ENCODE measurements around the gene ONECUT1.

The ONECUT1 gene

DNA sequence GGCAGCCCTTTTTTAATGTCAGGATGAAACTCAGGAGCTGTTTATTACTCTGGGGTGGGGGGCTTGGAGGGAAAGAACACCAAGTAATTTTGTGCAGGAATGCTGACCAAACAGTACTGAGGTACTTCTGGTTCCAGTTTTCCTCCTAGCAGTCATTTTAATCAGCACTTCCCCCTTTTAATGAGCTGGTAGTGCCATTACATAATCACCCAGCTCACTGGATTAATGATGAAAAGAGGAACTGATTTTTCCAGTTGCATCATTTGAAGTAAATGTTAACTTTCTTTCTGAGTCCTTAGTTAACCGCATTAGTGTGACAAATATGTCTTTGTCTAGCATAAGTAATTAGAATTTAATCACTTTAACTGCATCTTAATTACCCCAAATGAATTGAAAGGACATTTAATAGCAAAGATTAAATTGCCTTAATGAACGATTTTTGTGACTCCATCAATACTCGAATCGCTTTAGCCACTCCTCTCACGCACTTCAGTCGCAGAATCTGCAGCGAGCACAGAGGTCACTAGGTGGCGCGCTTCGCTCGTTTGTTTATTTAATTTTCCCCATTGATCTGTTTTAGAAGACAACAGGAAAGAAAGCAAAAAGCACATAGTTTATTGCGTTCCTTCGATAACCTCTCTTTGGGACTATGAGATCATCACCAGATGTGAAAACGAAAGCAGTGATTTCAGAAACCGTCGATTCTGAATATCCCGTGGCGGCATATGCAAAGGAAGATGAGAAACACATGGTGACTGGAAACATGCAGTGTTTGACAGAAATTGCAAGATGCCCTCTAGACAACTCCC lies 9.8 kb downstream of the ONECUT1 start:
- peak; percentile 55 to 70 for DNase-seq

DNA sequence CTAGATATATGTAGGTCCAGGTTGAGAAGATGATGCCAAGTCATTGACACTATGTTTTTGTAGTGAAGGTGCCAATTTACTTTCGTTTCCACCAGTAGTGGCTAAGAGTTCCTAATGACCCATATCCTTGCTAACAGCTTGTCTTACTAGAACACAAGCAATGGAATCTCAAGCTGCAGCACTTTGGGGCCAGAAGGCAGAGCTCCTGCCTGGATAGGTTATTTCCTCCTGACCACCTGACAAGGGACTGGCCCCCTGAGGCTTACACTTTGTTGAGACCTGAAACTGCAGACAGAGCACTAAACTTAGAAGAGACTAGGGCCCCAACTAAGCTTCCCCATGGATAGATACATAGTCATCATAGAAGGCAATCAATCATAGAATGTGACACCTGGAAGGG lies 11.7 kb downstream of the ONECUT1 start:
- DNase-seq = no peak

DNA sequence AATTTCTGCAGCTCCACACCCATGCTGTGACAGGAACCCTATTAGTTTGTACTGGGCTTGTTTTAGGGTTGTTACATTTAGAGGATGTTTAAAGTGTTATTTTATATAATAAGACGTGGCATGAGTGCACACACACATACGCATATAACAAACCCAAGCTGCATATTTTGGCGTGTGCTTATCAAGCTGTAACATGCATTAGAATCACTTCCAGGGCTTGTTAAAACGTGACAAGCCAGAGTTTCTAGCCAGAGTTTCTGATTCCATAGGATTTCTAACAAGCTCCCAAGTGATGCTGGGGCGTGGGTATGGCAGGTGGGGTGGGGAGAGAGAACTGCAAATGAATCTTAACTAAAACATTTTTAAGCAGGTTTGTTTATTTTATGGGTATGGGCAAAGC lies 17.4 kb downstream of the ONECUT1 start:
- DNase-seq = no peak

DNA sequence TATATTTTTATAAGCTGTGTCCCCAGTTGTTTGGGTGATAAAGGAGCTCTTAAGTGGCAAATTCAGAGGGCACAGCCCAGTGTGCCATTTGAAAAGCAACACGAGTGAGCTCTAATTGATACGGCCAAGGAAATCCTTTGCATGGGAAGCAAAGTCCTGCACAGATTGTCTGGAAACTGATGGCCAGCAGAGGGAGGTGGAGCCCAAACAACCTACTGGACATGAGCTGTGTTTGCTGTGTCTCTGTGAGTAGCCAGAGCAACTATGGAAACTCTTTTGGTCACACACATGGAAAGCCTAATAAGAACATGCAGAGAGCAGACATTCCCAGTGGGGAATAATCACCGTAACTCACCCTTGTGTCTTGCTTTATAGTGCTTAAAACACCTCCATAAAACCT lies 24.4 kb downstream of the ONECUT1 start:
- no peak for DNase-seq

DNA sequence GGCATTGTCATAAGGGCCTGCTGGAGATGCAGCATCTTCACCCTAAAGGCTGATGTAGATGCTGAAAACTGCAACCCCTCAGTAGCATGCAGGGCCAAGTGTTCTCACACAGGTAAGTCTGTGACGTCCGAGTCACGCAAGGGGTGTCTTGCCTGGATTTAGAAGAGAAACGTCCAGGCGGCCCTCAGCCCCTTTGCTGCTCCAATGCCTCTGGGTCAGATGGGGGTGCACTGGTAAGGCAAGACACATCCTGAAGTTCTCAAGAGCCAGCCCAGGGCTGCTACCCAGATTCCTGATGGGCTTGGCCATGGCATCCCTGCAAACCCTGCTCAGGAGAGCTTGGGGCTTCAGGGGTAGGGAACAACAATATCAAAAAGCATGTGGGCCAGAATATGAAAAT lies 25.4 kb downstream of the ONECUT1 start:
- no peak for DNase-seq

DNA sequence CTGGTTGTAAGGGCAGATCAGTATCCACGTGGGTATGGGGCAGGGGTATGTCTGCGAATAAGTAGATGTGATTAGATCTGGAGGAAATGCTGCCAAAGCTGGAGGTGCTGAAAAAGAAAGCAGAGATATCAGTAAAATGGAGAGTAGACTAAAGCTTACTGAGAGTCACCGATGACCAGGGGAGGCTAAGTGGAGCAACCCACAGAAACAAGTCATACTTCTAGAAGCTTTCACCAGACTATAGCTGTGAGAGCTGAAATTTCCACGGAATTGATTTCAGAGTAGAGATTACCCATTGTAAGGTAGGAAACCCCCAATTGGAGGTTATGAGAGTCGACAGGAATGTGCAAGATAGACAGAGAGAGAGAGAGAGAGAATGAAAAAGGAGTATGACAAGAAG lies 27.5 kb downstream of the ONECUT1 start:
- DNase-seq = no peak

DNA sequence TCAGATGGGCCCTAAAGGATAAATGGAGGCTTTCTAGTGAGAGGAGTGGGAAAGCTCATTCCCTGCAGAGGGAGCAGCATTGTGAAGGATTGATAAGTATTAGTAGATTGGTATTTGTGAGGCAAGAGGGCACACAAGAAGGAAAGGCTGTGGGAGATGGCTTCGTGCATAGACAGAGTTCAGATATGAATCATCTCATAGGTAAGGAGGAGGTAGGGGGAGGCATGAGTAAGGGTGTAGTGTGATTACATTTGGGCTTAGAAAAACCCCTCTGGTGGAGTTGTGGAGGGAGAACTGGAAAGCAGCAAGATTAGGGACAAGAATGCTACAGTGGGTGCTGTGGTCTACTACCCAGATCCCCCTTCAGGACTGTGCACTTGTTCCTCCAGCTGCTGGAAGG lies 29.6 kb downstream of the ONECUT1 start:
- DNase-seq = no peak

DNA sequence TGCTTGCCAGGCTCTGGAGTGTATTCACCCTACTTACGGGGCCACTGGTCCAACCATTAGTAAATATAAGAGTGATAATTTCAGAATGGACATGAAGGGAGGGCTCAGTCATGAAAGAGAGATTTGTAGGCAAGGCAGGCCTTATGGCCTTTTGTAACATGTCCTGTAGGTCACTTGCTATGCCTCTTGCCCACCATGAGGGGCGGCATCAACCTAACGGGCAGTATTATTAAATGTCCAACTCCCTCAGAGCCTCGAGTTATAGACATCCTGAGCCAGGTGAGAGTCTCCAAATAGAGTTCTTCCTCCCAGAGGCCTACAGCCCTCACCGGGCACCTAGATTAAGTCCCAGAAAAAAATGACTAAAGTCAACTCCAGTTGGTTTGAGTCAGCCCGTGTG lies 30.2 kb downstream of the ONECUT1 start:
- no peak for DNase-seq

DNA sequence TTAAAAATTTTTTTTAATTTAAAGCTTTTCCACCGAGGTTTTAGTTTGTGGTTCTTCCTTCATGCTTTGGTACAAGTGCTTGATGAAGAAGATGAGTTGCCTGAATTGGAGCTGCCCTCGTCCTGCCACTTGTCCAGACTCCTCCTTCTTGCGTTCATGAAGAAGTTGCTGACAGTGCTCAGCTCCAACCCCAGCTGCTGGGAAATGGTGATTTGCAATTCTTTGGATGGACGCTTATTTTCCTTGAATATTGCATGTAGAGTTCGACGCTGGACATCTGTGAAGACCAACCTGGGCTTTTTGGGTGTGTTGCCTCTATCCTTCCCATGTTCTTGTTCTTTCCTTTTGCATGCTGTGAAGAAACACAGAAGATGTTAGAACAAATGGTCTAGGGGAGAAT lies 32.6 kb downstream of the ONECUT1 start:
- no peak for DNase-seq

DNA sequence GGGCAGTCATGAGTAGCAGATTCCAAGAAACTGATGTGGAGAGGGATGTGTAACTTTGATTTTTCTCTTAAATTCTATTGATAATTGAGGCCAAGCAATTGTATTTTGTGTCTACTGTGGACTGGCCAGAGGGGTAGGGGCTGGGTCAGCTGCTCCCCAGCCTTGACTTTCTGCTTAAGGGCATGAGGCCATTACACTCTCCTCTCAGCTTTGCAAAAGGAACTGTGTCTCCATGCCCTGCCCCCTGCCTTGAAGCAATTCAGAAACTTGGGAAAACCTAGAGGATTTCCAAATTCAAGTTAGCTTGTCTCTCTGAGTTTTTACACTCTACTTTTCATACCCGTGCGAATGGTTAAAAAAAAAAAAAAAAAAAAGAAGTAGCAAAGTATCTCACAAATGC lies 38.6 kb downstream of the ONECUT1 start:
- DNase-seq = no peak

DNA sequence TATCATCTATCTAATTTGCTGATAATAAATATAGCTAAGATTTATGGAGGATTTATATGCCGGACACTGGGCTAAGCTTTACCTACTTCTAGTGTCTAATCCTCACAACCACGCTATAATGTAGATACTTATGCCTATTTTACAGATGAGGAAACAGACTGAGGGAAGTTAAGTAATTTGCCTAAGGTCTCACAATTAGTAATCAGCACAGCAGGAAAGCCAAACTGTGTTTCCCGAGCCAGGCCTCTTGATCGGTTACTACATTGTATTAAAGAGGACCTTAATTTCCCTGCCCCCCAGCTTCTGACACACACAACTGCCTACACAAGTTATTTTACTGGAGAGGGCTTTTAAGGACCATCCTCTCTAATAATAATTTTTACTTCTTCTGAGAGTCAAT lies 40.9 kb downstream of the ONECUT1 start:
- DNase-seq = no peak

DNA sequence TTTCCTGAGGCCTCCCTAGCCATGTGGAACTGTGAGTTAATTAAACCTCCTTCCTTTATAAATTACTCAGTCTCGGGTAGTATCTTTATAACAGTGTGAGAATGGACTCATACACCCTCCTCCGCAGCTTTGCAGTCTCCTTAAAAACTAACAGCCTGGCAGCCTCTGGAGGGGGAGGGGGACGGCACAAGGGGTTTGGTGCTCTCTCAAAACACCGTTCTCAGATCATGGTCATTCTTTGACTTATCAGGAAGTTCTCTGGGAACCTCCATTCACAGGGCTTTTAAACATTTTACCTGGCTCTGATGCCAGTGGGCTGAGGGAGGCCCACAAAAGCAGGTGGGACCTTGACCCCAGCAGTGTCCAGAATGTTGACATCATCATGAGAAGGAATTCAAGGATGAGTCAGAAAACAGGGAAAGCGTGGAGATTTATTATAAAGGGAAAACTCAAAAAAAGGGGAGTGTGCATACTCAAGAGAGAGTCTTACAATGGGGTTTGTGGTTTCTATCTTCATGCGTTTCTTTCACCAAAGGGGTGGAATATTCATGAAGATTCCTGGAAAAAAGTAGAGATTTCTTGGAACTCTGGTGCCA lies 43.9 kb downstream of the ONECUT1 start:
- no peak for DNase-seq

DNA sequence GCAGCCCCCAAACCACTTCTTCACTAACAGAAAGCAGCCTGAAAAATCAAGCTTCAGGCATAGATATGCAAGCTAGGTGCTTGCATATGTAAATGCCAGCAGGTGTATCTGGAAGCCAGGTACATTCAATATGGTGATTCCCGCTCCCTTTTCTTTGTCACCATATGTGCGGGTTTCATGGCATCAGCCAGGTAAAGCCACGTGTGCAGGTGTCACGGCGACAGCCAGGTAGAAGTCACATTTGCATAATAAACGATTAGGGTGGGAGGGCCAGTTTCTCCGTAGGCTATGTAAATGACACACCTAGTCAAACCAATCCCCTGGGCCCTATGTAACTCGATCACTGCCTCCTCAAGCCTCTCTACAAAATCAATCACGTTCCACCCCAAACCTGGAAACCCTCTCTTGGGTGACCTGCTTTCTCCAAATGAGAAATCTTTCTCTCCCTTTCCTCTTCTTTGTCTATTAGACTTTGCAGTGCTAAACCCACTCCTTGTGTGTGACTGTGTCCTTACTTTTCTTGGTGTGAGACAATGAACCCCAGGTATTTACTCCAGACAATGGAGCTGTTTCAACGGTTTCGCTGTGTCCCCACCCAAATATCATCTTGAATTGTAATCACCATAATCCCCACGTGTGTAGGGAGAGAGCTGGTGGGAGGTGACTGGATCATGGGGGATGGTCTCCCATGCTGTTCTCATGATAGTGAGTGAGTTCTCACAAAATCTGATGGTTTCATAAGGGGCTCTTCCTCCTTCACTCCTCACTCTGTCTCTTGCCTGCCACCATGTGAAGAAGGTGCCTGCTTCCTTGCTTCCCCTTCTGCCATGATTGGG lies 44.6 kb downstream of the ONECUT1 start:
- DNase-seq = no peak

DNA sequence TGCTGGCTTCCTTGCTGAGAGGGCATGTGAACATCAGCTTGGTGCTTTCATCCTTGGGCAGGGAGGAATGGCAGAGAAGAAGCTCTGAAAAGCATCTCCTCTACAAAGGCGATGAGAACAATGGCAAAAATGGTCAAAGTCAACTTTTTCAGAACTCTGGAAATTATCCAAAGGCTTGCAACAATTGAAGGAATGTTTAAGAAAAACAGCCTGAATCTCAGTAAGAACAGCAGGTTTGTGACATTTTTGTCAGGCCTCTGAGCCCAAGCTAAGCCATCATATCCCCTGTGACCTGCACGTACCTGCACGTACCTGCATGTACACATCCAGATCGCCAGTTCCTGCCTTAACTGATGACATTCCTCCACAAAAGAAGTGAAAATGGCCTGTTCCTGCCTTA lies 51.8 kb downstream of the ONECUT1 start:
- DNase-seq = no peak

DNA sequence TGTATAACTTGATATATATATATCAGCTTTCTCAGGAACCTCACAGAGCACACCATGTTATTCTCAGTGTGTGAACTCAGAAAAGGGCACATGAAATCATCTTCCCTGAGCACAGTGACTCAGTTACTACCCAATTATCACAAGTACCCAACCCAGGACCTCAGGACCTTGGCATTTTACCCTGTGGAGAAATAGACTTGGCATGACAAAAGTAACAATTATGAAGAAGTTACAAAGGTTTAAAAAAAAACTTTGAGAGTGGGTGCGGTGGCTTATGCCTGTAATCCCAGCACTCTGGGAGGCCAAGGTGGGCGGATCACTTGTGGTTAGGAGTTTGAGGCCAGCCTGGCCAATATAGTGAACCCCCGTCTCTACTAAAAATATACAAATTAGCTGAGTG lies 52.4 kb downstream of the ONECUT1 start:
- no peak for DNase-seq

DNA sequence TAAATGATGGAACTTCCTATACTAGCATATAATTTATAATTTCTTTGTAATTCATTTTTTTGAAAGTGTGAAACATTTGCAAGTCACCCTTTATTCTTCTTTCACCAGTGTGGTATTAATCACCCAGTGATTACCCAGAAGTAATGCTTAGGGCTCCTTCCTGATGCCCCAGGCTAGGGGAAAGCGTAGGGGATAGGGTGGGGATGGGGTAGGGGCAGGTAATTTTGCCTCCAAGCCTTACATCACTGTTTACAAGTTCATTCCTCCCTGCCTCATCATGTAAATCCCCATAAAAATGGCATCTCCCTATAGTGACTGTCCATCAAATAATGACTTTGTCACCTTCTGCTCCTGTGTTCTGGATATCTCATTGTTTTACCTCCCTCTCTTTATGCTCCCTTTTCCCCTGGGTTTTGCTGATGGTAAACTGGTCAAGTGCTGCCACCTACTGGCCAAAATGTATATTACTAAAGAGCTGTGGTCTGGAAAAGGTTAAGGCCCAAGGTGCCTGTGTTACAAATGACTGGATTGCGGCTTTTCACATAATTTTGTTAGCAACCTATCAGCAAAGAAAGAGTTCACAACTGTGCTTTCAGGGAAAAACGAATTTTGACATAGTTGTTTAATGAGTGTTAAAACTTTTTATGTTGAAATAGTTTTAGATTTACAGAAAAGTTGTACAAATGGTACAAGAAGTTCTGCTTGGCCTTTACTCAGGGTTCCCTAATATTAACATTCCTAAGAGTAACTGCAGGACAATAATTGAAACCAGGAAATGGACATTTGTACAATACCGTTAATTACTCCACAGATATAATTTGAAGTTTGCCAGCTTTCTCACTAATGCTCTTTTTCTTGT lies 54.7 kb downstream of the ONECUT1 start:
- peak; percentile 53 to 55 for DNase-seq

DNA sequence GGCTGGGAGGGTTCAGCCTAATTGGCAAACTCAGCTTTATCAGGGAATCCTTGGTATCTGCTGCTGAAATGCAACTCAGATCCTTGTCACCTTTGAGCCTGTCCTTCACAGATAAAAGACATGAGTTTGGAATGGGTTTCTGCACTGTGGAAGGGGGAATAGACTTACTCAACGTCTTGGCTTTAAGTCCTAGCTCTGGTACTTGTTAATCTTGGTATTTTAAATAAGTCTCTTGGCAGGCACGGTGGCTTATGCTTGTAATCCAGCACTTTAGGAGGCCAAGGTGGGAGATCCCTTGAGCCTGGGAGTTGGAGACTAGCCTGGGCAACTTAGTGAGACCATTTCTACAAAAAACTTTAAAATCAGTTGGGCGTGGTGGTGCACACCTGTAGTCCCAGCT lies 55.8 kb downstream of the ONECUT1 start:
- no peak for DNase-seq

DNA sequence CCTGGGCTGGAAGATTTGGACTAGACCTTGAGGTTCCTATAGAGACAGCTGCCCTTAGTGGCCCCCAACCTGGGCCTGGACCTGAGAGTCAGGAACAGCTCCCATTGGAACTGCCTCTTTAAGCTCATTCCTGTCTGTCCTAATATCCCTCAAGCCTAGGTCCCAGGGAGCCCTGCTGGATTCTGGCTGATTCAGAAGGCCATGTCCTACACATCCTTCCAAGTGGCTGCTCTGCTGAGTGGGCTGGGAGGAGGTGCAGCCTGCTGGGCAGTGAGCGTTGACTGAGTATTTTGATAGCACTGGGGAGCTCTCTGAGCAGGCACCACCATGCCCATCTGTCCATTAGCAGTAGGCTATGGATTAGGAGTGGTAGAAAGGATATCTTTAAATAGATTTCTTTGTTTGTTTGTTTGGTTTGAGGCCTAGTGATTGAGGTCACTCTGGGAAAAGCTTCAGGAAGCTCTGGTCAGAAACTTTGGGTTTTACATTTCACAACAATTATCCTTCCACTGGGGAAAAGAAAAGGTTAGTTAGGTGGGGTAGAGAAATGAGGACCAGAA lies 56.4 kb downstream of the ONECUT1 start:
- no peak for DNase-seq

DNA sequence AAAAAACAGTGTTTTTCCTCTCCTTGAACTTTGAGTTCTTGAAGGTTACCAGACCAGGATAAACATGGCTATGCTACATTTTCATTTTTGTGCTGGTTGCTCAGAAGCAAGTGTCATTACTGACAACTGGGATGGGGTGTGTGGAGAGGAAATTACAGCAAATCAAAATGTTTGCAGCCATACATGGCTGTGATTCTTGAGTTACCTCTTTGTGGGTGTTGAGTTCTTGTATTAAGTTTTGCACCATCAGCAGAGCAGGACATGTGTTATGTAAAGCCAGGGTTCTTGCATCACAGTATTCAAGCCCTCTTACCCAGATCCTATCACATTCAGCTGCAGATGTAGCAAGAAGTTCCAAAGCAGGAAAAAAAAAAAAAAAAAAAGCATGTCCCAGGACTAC lies 57.0 kb downstream of the ONECUT1 start:
- DNase-seq = no peak

DNA sequence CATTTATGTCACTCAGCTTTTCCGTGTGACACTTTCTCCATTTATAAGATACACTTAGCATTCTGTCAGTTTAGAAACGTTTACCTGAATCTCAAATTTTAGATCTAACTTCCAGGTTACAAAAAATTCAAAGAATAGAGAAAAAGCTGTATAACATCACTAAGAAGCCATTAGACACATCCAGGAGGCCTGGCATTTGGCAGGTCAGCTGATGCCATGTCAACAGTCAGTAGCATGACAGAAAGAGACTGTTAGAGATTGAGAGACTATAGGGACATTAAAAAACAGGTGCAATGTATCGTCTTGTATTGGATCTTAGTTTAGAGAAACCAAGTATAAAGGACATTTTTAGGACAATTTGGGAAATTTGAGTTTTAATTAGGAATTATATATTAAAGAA lies 57.6 kb downstream of the ONECUT1 start:
- DNase-seq = no peak

DNA sequence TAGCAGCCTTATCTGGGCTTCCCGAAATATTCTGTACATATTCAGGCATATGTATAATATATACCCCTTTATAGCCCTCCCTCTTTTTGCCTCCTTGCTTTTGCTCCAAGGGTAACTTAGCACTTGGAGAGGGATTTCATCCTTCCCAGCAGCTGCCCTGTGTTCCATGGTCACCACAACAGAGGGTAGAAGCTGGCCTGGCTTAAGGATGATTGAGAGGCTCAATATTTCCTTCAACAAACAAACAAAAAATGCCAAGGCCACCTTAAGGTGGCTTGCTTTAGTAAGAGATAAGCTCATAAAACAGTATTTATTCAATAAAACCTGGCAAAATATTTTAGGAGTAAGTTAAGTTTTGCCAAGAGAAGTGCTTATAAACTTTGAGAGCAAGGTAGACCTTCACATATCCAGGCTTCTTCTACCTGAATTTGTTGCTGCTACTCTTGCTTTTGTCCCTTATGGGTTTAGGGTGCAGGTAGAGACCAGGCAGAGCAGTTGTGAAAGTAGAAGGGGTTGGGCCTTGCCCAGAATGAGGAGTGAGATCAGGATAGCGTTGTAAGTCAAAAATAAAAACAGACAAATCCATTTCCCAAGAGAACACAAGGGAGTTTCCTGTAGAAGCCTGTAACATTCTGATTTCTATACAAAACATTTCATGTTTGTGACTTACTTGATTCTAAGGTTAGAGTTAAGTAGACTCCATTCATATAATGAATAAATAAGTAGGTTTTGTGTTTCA lies 58.2 kb downstream of the ONECUT1 start:
- DNase-seq = no peak

DNA sequence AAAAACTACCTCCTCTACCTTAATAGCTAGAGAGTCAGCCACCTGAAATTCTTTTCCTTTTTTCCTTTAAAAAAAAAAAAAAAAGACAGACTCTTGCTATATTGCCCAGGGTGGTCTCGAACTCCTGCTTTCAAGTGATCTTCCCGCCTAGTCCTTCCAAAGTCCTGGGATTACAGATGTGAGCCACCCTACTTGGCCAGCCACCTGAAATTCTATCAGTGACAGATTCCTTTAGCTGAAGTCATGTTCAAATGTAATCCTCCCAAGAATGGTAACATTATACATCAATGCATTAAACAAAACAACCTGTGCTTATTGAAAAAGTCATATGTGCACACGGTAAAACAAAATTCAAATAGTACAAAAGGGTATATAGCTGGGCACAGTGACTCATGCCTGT lies 59.1 kb downstream of the ONECUT1 start:
- DNase-seq = no peak
